Endothelial cell of umbilical vein (primary cell): ENCODE results near the gene SERF2.

Experiments
- CTCF ChIP-seq, 2 donors: IDR thresholded peaks; 1 replicate in 1 of 2; 2 replicates in 1 of 2; pipeline ENCODE4 v1.5.1; 2011; ENCODE audit warnings: low read length in 2 of 2, mild to moderate bottlenecking in 2 of 2, moderate library complexity in 2 of 2, control low read depth in 1 of 2, inconsistent platforms in 1 of 2, low read depth in 1 of 2; ENCODE audit not compliant: insufficient read depth in 1 of 2; ENCODE audit errors: extremely low read depth in 1 of 2
- EZH2 ChIP-seq: IDR thresholded peaks from 2 replicates; pipeline ENCODE4 v1.6.1; 2012; ENCODE audit warnings: borderline replicate concordance, low read depth, mild to moderate bottlenecking, moderate library complexity, low read length, inconsistent platforms; ENCODE audit not compliant: severe bottlenecking
- POLR2A ChIP-seq: IDR thresholded peaks from 2 replicates; pipeline ENCODE4 v1.6.1; 2012; ENCODE audit warnings: low read depth, mild to moderate bottlenecking, control low read depth, low read length
- POLR2AphosphoS5 ChIP-seq: IDR thresholded peaks from 2 replicates; pipeline ENCODE4 v1.6.1; 2012; ENCODE audit warnings: low read depth, mild to moderate bottlenecking, control low read depth, low read length, moderate library complexity; ENCODE audit not compliant: insufficient read depth

GRCh38 chr15:43826029-43826507 lies 33.9 kb downstream of the SERF2 start:
- TF ChIP-seq POLR2A: no peak
- no peak for TF ChIP-seq CTCF (IDR thresholded peaks at IDR 0.05; ENCODE audit: extremely low read depth in 1 of 2, insufficient read depth in 1 of 2, low read depth in 1 of 2, low read length in 2 of 2)
- TF ChIP-seq EZH2: no peak
- no peak for TF ChIP-seq POLR2AphosphoS5
